Measurements from ENCODE around the gene H2AZ2.

H2AZ2 gene

GRCh38 chr7:44849885-44850544 lies 2.1 kb upstream of the H2AZ2 start:
- peaks cover 26% of the 10 kb centered on the region for H3K79me2 ChIP-seq (ENCODE audit: low read length)
- DNase-seq: no peak
- H3K27ac ChIP-seq (ENCODE audit: low read length): no peak overlapping the region
- H3K4me2 ChIP-seq (ENCODE audit: low read depth, low read length): no peak overlapping the region
- no peaks in the 10 kb centered on the region for H3K9me3 ChIP-seq (replicated peaks; ENCODE audit: insufficient read depth, low read length)
- no peaks in the 10 kb centered on the region for H3K9me2 ChIP-seq (replicated peaks; ENCODE audit: insufficient read depth, low read length)
- H3K4me3 ChIP-seq (ENCODE audit: low read length): no peak overlapping the region
- H3F3A ChIP-seq (ENCODE audit: insufficient read depth, low read length): peaks cover 25% of the 10 kb centered on the region
- no peak overlapping the region for H2AFZ ChIP-seq (ENCODE audit: low read length)
- H3K27me3 ChIP-seq (replicated peaks; ENCODE audit: insufficient read depth, low read length): no peaks in the 10 kb centered on the region
- H4K20me1 ChIP-seq (ENCODE audit: insufficient read depth, low read length): peaks cover 17% of the 10 kb centered on the region; the same call in 1 of the 2 replicates
- H3K9ac ChIP-seq (ENCODE audit: low read length): no peak overlapping the region
- TF ChIP-seq CTCF (IDR thresholded peaks at IDR 0.05; ENCODE audit: low read length) (no peak), EZH2 (optimal IDR thresholded peaks at IDR 0.05; ENCODE audit: low read depth, low read length) (no peak), EZH2phosphoT487 (IDR thresholded peaks at IDR 0.05; ENCODE audit: low read length) (no peak)
- peaks cover 14% of the 10 kb centered on the region; the same call in 1 of the 2 replicates for H3K4me1 ChIP-seq (ENCODE audit: low read length)
- no peaks in the 10 kb centered on the region for H3K36me3 ChIP-seq (replicated peaks; ENCODE audit: insufficient read depth, low read length)

GRCh38 chr7:44849259-44849884 lies 1.5 kb upstream of the H2AZ2 start:
- H3K79me2 ChIP-seq (ENCODE audit: low read length): peaks cover 33% of the 10 kb centered on the region

GRCh38 chr7:44847509-44847919 lies 373 bp downstream of the H2AZ2 start:
- 0 out of 2 replicates have a peak, but pooled peaks cover 6% of the 10 kb centered on the region for H3K4me1 ChIP-seq (ENCODE audit: low read length)
- H3K79me2 ChIP-seq (ENCODE audit: low read length): peaks cover 51% of the 10 kb centered on the region
- H4K20me1 ChIP-seq (ENCODE audit: insufficient read depth, low read length): peaks cover 29% of the 10 kb centered on the region; the same call in 1 of the 2 replicates
- peaks cover 25% of the 10 kb centered on the region for H3F3A ChIP-seq (ENCODE audit: insufficient read depth, low read length)
- H3K27me3 ChIP-seq (replicated peaks; ENCODE audit: insufficient read depth, low read length): no peaks in the 10 kb centered on the region
- TF ChIP-seq CTCF (IDR thresholded peaks at IDR 0.05; ENCODE audit: low read length) (peak; percentile 81), EZH2phosphoT487 (IDR thresholded peaks at IDR 0.05; ENCODE audit: low read length) (no peak), EZH2 (optimal IDR thresholded peaks at IDR 0.05; ENCODE audit: low read depth, low read length) (no peak)
- H3K27ac ChIP-seq (ENCODE audit: low read length): peak overlapping the region; percentile 58
- no peaks in the 10 kb centered on the region for H3K36me3 ChIP-seq (replicated peaks; ENCODE audit: insufficient read depth, low read length)
- H3K4me3 ChIP-seq (ENCODE audit: low read length): peak overlapping the region; percentile 96
- DNase-seq: peak; percentile 86
- no peaks in the 10 kb centered on the region for H3K9me2 ChIP-seq (replicated peaks; ENCODE audit: insufficient read depth, low read length)
- peak overlapping the region; percentile 71 for H3K4me2 ChIP-seq (ENCODE audit: low read depth, low read length)
- H3K9me3 ChIP-seq (replicated peaks; ENCODE audit: insufficient read depth, low read length): no peaks in the 10 kb centered on the region
- H3K9ac ChIP-seq (ENCODE audit: low read length): peak overlapping the region; percentile 65
- H2AFZ ChIP-seq (ENCODE audit: low read length): peak overlapping the region; percentile 22; the same call in 1 of the 2 replicates

More at GRCh38 chr7:44849259-44849884, 1.5 kb upstream of the H2AZ2 start:
- Histone ChIP-seq H4K20me1 (ENCODE audit: insufficient read depth, low read length) (peaks cover 23% of the 10 kb centered on the region; the same call in 1 of the 2 replicates), H3K4me2 (ENCODE audit: low read depth, low read length) (peak overlapping the region; percentile 58; the same call in 1 of the 2 replicates), H3K4me3 (ENCODE audit: low read length) (peak overlapping the region; percentile 67), H3K36me3 (replicated peaks; ENCODE audit: insufficient read depth, low read length) (no peaks in the 10 kb centered on the region), H3K9ac (ENCODE audit: low read length) (peak overlapping the region; percentile 92; the same call in 1 of the 2 replicates), H3K9me2 (replicated peaks; ENCODE audit: insufficient read depth, low read length) (no peaks in the 10 kb centered on the region), H3K9me3 (replicated peaks; ENCODE audit: insufficient read depth, low read length) (no peaks in the 10 kb centered on the region), H3K27me3 (replicated peaks; ENCODE audit: insufficient read depth, low read length) (no peaks in the 10 kb centered on the region), H3K27ac (ENCODE audit: low read length) (no peak overlapping the region), H3F3A (ENCODE audit: insufficient read depth, low read length) (peaks cover 25% of the 10 kb centered on the region), H3K4me1 (ENCODE audit: low read length) (peaks cover 14% of the 10 kb centered on the region; the same call in 1 of the 2 replicates), H2AFZ (ENCODE audit: low read length) (no peak overlapping the region)
- no peak for DNase-seq
- no peak for TF ChIP-seq EZH2phosphoT487 (IDR thresholded peaks at IDR 0.05; ENCODE audit: low read length)
- TF ChIP-seq CTCF (IDR thresholded peaks at IDR 0.05; ENCODE audit: low read length): no peak
- TF ChIP-seq EZH2 (optimal IDR thresholded peaks at IDR 0.05; ENCODE audit: low read depth, low read length): no peak
